IMR-90 (cell line): Measurements from ENCODE around the gene NOP9. TPM values are rescaled to one million over a fixed set of nuclear protein-coding genes. Genes with fewer than 3 reads are reported as not detected.

Source experiments
- ATAC-seq: fragments of 200-7000 bp; cut with Tn5 transposase; 2 replicates; pipeline ENCODE4 v1.9.1; 2020; ENCODE audit warnings: low read depth, mild to moderate bottlenecking, moderate library complexity
- BruUV-seq: library from RNA; stranded (reverse); fragments of 400-500 nt; replicated peaks from 2 replicates; lab custom pipeline; 2021; lab: Mats Ljungman, UMichigan
- CTCF ChIA-PET: fragments of 300-600 bp; formaldehyde crosslinking; extraction: SDS; loops from one replicate; lab custom pipeline; 2021; ENCODE audit warnings: antibody characterized with exemption; lab: Yijun Ruan, JAX
- POLR2A ChIA-PET: fragments of 300-600 bp; sonication (Branson Sonifier 250); formaldehyde crosslinking; loops from one replicate; lab custom pipeline; 2022; ENCODE audit warnings: antibody characterized with exemption; ENCODE audit not compliant: unreplicated experiment; lab: Charles Lee
- DNase-seq: peaks from one replicate; pipeline ENCODE4 v3.0.0; 2013
- H2AFZ ChIP-seq: replicated peaks from 2 replicates; pipeline ENCODE3; 2013; ENCODE audit warnings: low read length, mild to moderate bottlenecking; ENCODE audit not compliant: poor library complexity
- H2AK5ac ChIP-seq: 2 replicates; pipeline ENCODE4 v1.6.1; 2013; ENCODE audit warnings: low read depth, low read length, inconsistent platforms
- H2AK9ac ChIP-seq: replicated peaks from 2 replicates; pipeline ENCODE3; 2013; ENCODE audit warnings: mild to moderate bottlenecking, low read depth, low read length, moderate library complexity; ENCODE audit not compliant: poor library complexity
- H2BK120ac ChIP-seq: 2 replicates; pipeline ENCODE4 v1.6.1; 2013; ENCODE audit warnings: low read depth, low read length, inconsistent platforms
- H2BK15ac ChIP-seq: 3 replicates; pipeline ENCODE4 v1.6.1; 2013; ENCODE audit warnings: low read depth, low read length, inconsistent platforms
- H2BK20ac ChIP-seq: 2 replicates; pipeline ENCODE4 v1.6.1; 2013; ENCODE audit warnings: low read depth, mild to moderate bottlenecking, inconsistent platforms, low read length, moderate library complexity
- H2BK5ac ChIP-seq: 2 replicates; pipeline ENCODE4 v1.6.1; 2013; ENCODE audit warnings: mild to moderate bottlenecking, low read depth, low read length, inconsistent platforms; ENCODE audit not compliant: poor library complexity, severe bottlenecking
- H3K14ac ChIP-seq: replicated peaks from 2 replicates; pipeline ENCODE4 v1.6.1; 2013; ENCODE audit warnings: low read depth, low read length, inconsistent platforms
- H3K18ac ChIP-seq: 2 replicates; pipeline ENCODE4 v1.6.1; 2013; ENCODE audit warnings: low read depth, low read length, control low read depth
- H3K23ac ChIP-seq: 2 replicates; pipeline ENCODE4 v1.6.1; 2013; ENCODE audit warnings: low read depth, low read length, inconsistent platforms
- H3K27ac ChIP-seq: 2 replicates; pipeline ENCODE4 v1.5.1; 2013; ENCODE audit warnings: mild to moderate bottlenecking, control low read depth, low read length; ENCODE audit not compliant: insufficient read depth
- H3K27me3 ChIP-seq: 2 replicates; pipeline ENCODE4 v1.6.1; 2013; ENCODE audit warnings: low read length; ENCODE audit not compliant: control insufficient read depth, insufficient read depth
- H3K36me3 ChIP-seq: 2 replicates; pipeline ENCODE4 v1.6.1; 2013; ENCODE audit warnings: low read length, mixed read lengths; ENCODE audit not compliant: control insufficient read depth, insufficient read depth
- H3K4ac ChIP-seq: 2 replicates; pipeline ENCODE4 v1.6.1; 2013; ENCODE audit warnings: low read depth, low read length, inconsistent platforms
- H3K4me1 ChIP-seq: 2 replicates; pipeline ENCODE4 v1.6.1; 2013; ENCODE audit warnings: low read length, mixed read lengths; ENCODE audit not compliant: control insufficient read depth, insufficient read depth
- H3K4me2 ChIP-seq: 2 replicates; pipeline ENCODE4 v1.6.1; 2013; ENCODE audit warnings: low read depth, mild to moderate bottlenecking, control low read depth, low read length, moderate library complexity
- H3K4me3 ChIP-seq: 2 replicates; pipeline ENCODE4 v1.5.1; 2013; ENCODE audit warnings: low read depth, mild to moderate bottlenecking, control low read depth, low read length, moderate library complexity; ENCODE audit not compliant: insufficient read depth
- H3K56ac ChIP-seq: 2 replicates; pipeline ENCODE4 v1.6.1; 2013; ENCODE audit warnings: low read length, inconsistent platforms; ENCODE audit not compliant: insufficient read depth; ENCODE audit errors: extremely low read depth
- H3K79me1 ChIP-seq, 2 experiments: 2 replicates each; pipeline ENCODE4 v1.6.1; 2013; ENCODE audit warnings: low read length in 2 of 2, inconsistent platforms in 1 of 2, low read depth in 1 of 2
- H3K9ac ChIP-seq: 2 replicates; pipeline ENCODE4 v1.6.1; 2013; ENCODE audit warnings: low read depth, low read length, control low read depth
- H3K9me1 ChIP-seq: 2 replicates; pipeline ENCODE4 v1.6.1; 2013; ENCODE audit warnings: low read length, inconsistent platforms; ENCODE audit not compliant: insufficient read depth
- H3K9me3 ChIP-seq: 2 replicates; pipeline ENCODE4 v1.6.1; 2013; ENCODE audit warnings: low read length; ENCODE audit not compliant: control insufficient read depth, insufficient read depth
- H4K20me1 ChIP-seq: 2 replicates; pipeline ENCODE4 v1.6.1; 2013; ENCODE audit warnings: low read length, inconsistent platforms; ENCODE audit not compliant: insufficient read depth
- H4K5ac ChIP-seq: 2 replicates; pipeline ENCODE4 v1.6.1; 2013; ENCODE audit warnings: mild to moderate bottlenecking, low read depth, low read length, control low read depth
- H4K8ac ChIP-seq, 2 experiments: 2 replicates each; pipeline ENCODE4 v1.6.1; 2013; ENCODE audit warnings: low read depth in 2 of 2, low read length in 2 of 2, control low read depth in 1 of 2, inconsistent platforms in 1 of 2
- H4K91ac ChIP-seq: 2 replicates; pipeline ENCODE4 v1.6.1; 2013; ENCODE audit warnings: low read depth, low read length, inconsistent platforms; ENCODE audit not compliant: insufficient read depth
- CEBPB ChIP-seq: IDR thresholded peaks from 2 replicates; pipeline ENCODE4 v1.6.1; 2012; ENCODE audit warnings: low read depth, low read length, improper control_type of control experiment
- CHD1 ChIP-seq: IDR thresholded peaks from 2 replicates; pipeline ENCODE4 v1.6.1; 2012; ENCODE audit warnings: low read depth, low read length, improper control_type of control experiment
- FOS ChIP-seq: fragments of 150-350 bp; IDR thresholded peaks from 2 replicates; pipeline ENCODE4 v1.6.1; 2016; ENCODE audit warnings: low read depth, low read length
- MAZ ChIP-seq: IDR thresholded peaks from 2 replicates; pipeline ENCODE4 v1.6.1; 2012; ENCODE audit warnings: low read depth, mild to moderate bottlenecking, low read length, improper control_type of control experiment, moderate library complexity, borderline replicate concordance
- RAD21 ChIP-seq: IDR thresholded peaks from 2 replicates; pipeline ENCODE4 v1.6.1; 2012; ENCODE audit warnings: low read length, improper control_type of control experiment
- RCOR1 ChIP-seq: IDR thresholded peaks from 2 replicates; pipeline ENCODE4 v1.6.1; 2012; ENCODE audit warnings: mild to moderate bottlenecking, low read length, improper control_type of control experiment; ENCODE audit not compliant: insufficient replicate concordance
- RFX5 ChIP-seq: IDR thresholded peaks from 2 replicates; pipeline ENCODE4 v1.8.0; 2012; ENCODE audit warnings: low read depth, mild to moderate bottlenecking, low read length, moderate library complexity
- SMC3 ChIP-seq: fragments of 150-350 bp; IDR thresholded peaks from 2 replicates; pipeline ENCODE4 v1.6.1; 2016; ENCODE audit warnings: low read depth, mild to moderate bottlenecking, antibody characterized with exemption, low read length, moderate library complexity
- WGBS, 2 experiments: methylation state at CpG; one replicate each; pipeline versions ENCODE4 v1.1.5 to v1.1.7; 2013; ENCODE audit warnings: missing lambda C conversion rate in 2 of 2; ENCODE audit not compliant: insufficient read length in 1 of 2; ENCODE audit errors: extremely low coverage in 2 of 2; 5-methylcytosine and 5-hydroxymethylcytosine counted together
- dilution Hi-C: fragments of 300-500 bp; cut with HindIII; formaldehyde crosslinking; loops from one replicate; pipeline ENCODE4 v1.14.3; 2018; ENCODE audit warnings: low sequenced_read_pairs; ENCODE audit not compliant: unreplicated experiment
- in situ Hi-C: fragments of 300-500 bp; cut with MboI; formaldehyde crosslinking; loops from 3 replicates; pipeline ENCODE4 v1.14.3; 2019; ENCODE audit warnings: low sequenced_read_pairs, inconsistent platforms, mixed read lengths
- intact Hi-C: fragments of 100-400 bp; cut with micrococcal nuclease; formaldehyde crosslinking; loops from 2 replicates; pipeline ENCODE4 v1.10.0; 2022
- polyA plus RNA-seq, 3 experiments: library from polyadenylated mRNA; depleted of rRNA; stranded (reverse); fragments of >200 nt; gene quantifications; 2 replicates each; pipeline ENCODE4 v1.2.3, GENCODE V29; 2012; ENCODE audit warnings: low replicate concordance in 1 of 3
- total RNA-seq: library from RNA; depleted of rRNA; stranded (reverse); fragments of >200 nt; gene quantifications from 2 replicates; pipeline ENCODE4 v1.2.3, GENCODE V29; 2012
- TF ChIP-seq, protein P1 (sequence below): conservative IDR thresholded peaks from 2 replicates; pipeline ENCODE4 v1.5.1; 2012; ENCODE audit warnings: mild to moderate bottlenecking, low read depth, low read length, improper control_type of control experiment

Gene NOP9
- total and polyA plus RNA-seq, 2 of the 4 experiments (the other 2 are of a cell fraction): 11.8 to 25.8 TPM

DNA sequence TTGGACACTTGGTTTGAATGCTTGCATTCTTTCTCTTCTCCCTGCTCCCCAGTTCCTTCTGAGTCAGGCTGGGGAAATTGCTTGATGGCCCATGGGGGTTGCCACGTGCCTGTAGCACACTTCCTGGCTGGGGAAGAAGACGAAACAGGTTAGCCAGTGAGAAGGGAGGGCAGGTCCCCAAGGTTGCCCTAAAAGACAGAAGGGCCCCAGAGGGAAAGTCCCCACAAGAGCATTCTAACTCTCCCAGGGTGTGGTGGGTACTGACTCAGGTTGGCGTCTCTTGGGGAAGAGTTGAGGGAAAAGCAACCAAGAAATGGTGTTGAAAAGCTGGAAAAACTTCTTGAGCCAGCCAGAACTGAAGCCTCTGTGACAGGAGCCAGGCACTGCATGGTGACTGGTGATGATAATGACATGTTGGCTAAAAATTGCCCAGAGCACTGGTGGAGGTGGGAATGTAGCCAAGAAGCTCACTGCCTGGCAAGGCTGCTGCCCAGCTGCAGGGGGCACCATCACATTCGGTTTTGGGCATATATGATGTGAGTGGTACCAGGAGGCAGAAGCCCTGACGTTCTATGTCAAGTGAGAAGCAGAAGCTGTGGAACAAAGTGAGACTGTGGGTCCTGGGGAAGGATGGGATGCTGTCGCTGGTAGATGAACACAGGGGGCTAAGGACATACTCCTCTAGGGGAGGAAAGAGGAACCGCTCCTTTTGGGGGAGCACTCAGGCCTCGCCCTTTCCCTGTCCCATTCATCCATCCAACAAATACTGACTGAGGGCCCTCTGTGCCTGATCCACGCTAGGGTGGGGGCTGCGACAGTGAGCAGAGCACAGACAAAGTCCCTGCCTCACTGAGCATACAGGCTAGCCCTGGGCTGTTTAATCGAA is 20.1 kb upstream of the NOP9 start:
- dilution Hi-C loops (no loop called here), in situ Hi-C loops (no loop called here), intact Hi-C loops (no loop called here)
- WGBS, 2 experiments: no CpG with 5 or more reads among the region's 11 CpGs
- Histone ChIP-seq H3K4me2 (no peak overlapping the region), H3K56ac (no peak overlapping the region), H4K5ac (no peak overlapping the region), H3K9me3 (no peaks in the 10 kb centered on the region), H2BK5ac (no peak overlapping the region), H3K4me1 (no peaks in the 10 kb centered on the region; the same call in 1 of the 2 replicates), H3K4me3 (no peak overlapping the region), H2AK9ac (no peak overlapping the region), H3K18ac (no peak overlapping the region), H3K27me3 (no peaks in the 10 kb centered on the region), H4K20me1 (no peaks in the 10 kb centered on the region), H2BK20ac (no peak overlapping the region), H2BK120ac (no peak overlapping the region), H4K91ac (no peak overlapping the region), H3K9ac (no peak overlapping the region), H3K36me3 (no peaks in the 10 kb centered on the region), H3K79me1 (peaks cover 3 to 15% of the 10 kb centered on the region in 2 experiments), H2AFZ (no peak overlapping the region), H3K27ac (no peak overlapping the region), H2BK15ac (no peak overlapping the region), H4K8ac (no peak overlapping the region), H3K14ac (no peak overlapping the region), H2AK5ac (no peak overlapping the region), H3K4ac (no peak overlapping the region), H3K23ac (no peak overlapping the region), H3K9me1 (no peaks in the 10 kb centered on the region; the same call in 1 of the 2 replicates)
- no TSS peak for BruUV-seq
- POLR2A ChIA-PET: no interaction called here
- CTCF ChIA-PET: no interaction called here
- DNase-seq (no peak), ATAC-seq (peak; percentile 35; the same call in 1 of the 2 replicates)
- TF ChIP-seq CHD1: no peak
- no peak for TF ChIP-seq RAD21
- TF ChIP-seq, protein P1, sequence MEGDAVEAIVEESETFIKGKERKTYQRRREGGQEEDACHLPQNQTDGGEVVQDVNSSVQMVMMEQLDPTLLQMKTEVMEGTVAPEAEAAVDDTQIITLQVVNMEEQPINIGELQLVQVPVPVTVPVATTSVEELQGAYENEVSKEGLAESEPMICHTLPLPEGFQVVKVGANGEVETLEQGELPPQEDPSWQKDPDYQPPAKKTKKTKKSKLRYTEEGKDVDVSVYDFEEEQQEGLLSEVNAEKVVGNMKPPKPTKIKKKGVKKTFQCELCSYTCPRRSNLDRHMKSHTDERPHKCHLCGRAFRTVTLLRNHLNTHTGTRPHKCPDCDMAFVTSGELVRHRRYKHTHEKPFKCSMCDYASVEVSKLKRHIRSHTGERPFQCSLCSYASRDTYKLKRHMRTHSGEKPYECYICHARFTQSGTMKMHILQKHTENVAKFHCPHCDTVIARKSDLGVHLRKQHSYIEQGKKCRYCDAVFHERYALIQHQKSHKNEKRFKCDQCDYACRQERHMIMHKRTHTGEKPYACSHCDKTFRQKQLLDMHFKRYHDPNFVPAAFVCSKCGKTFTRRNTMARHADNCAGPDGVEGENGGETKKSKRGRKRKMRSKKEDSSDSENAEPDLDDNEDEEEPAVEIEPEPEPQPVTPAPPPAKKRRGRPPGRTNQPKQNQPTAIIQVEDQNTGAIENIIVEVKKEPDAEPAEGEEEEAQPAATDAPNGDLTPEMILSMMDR: peak; percentile 17; the same call in 1 of the 2 replicates
- no peak for TF ChIP-seq RFX5
- TF ChIP-seq MAZ: no peak
- TF ChIP-seq FOS: no peak
- TF ChIP-seq CEBPB: no peak
- no peak for TF ChIP-seq SMC3
- no peak for TF ChIP-seq RCOR1
